GM13976 (cell line): ENCODE data around the gene C10orf105.
A peak's percentile ranks its signal among the peaks of the same experiment; 100 is the strongest.

Experiments used
- DNase-seq: peaks from one replicate; pipeline ENCODE4 v3.0.0; 2012; ENCODE audit warnings: low spot score
- CTCF ChIP-seq: IDR thresholded peaks from 2 replicates; pipeline ENCODE4 v1.5.1; 2012; ENCODE audit warnings: borderline replicate concordance, mild to moderate bottlenecking; ENCODE audit not compliant: insufficient read depth; ENCODE audit errors: extremely low read depth, missing control alignments, control extremely low read depth
- in situ Hi-C: fragments of 300-500 bp; cut with MboI; formaldehyde crosslinking; loops from one replicate; pipeline ENCODE4 v1.12.0; 2022; ENCODE audit warnings: low sequenced_read_pairs, mixed read lengths, inconsistent platforms; ENCODE audit not compliant: unreplicated experiment

Gene C10orf105, protein sequence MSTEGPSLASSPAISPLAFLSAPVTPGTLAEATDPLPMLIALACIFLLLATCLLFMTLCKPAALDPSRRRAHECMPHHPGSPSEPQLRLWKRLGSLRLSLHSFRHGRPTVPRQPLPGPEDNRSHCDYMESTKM

DNA sequence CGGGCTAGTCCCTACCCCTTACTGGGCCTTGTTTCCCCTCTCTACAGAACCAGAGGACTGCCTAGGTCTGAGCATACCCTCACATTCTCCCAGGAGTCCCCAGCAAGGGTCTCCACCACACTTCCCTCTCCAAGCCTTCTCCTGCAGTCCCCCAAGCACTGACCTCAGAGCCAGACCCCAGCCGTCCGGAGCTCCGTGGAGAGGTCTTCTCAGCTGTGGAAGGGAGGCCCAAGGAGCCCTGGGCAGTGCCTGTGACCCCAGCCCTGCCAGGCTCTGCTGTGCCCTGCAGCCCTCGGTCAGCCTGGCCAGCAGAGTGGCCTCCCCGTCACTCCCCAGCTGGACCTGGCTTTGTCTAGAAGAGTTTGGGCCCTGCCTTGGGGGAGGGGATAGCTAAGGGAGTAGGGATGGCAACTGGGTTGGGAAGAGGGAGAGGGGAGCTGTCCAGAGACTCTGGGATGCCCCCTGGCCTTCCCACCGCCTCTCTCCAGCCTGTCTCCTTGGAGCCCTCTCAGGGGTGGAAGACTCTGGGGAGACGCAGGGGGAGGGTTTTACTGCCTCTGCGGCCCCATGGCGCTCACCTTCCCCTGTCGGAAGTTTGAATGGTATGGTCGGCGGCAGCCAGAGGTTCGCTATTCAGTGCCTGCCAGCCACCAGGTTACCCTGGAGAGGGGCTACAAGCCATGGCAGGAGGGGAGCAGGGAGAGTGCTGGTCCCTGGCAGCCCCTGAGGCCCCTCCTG is at the start of gene C10orf105:
Gene C10orf105, minus strand, starts transcription at position 315 of the 738 bp plus-strand sequence. CDS start 3,441 bp downstream, outside the sequence.
- in situ Hi-C loops, result no loop called here
- no peak for DNase-seq
- no peak for TF ChIP-seq CTCF

- no peak for TF ChIP-seq CTCF
- DNase-seq, result no peak
- in situ Hi-C loops, result no loop called here
Measured at GRCh38 chr10:71767420-71768035, 48.0 kb upstream of the C10orf105 start.

GRCh38 chr10:71766717-71767419 is 47.3 kb upstream of the C10orf105 start:
- no peak for TF ChIP-seq CTCF
- DNase-seq, result peak; percentile 57
- in situ Hi-C loops, result no loop called here

DNA sequence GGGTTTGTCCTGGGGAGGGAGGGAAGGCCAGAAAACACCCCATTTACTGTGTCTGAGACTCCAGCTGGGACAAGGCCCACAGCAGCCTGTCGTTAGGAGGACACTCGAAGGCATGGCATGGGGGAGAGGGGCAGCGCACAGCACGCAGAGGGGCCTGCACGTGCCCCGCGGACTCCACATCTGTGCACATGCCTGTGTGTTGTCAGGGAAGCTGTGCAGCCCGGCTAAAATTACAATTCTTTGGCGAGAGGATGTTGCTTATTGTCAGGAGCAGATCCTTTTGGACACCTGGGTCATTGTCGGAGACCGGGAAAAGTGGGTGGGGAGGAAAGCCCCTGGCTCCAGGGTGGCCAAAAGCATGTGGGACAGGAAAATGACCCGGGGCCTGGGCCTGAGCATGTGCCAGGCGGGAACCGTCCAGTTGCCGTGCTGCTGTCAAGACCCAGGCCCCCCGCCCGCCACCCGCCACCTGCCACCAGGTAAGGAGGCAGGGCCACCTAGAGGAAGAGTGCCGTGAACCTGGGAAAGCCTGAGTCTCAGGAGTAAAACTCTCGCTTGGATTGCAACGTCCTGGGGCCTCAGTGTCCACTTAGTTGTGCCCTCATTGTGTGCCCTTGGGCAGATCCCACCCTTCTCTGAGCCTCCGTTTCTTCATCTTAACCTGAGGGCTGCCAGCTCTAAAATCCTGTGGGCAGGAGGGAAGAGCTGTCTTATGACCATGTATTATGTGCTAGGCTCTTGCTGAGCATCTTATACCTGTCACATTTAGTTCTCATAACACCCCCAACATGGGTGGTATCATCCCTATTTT is 46.5 kb upstream of the C10orf105 start:
- no peak for TF ChIP-seq CTCF
- in situ Hi-C loops, result no loop called here
- no peak for DNase-seq

DNA sequence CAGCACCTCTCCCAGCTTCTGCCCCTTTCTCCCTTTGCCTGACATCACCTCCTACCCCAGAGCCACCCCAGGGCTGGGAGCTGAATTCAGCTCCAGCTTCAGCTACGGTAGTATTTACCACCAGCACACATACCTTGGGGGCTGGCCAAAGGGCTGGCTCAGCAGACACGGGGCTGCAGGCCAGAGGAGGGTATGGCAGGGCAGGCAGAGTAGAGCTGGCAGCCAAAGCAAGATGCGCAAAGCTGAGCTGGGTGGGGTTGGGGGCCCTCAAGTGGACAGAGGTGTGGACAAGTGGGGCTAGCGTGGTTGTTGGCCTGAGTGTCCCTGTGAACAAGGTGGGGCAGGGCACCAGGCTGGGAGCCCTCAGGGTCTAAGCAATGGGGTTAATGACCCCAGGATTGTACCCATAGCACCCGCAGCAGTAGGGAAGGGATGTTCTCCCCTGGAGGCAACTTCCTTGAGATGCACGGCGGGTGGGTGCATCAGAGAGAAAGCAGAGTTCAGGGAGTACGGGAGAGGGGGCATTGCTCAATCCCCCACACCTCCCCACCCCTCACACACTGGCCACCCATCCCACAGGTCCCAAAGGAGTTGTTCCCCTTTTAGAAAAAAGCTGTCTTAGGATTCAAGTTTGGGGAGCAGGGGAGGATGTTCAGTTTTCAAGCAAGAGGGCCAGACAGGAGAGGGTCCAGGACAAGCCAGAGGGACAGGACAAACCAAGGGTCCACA is 45.8 kb upstream of the C10orf105 start:
- TF ChIP-seq CTCF, result no peak
- in situ Hi-C loops, result no loop called here
- no peak for DNase-seq
